Mammary microvascular endothelial cell (primary cell): ENCODE measurements around the gene NREP. TPM values are rescaled to one million over a fixed set of nuclear protein-coding genes. Genes with fewer than 3 reads are reported as not detected.

ENCODE experiments used
- total RNA-seq: library from RNA; depleted of rRNA; stranded (reverse); fragments of >200 nt; gene quantifications from 2 replicates; pipeline ENCODE4 v1.2.3, GENCODE V29; 2015

Gene NREP
- 8.5 and 11.9 TPM in 2 replicates for total RNA-seq

GRCh38 chr5:111756581-111757354 lies at the start of gene NREP:
NREP (minus strand) TSS chr5:111757194; CDS start chr5:111755772, 1,422 bp downstream.

Other genes starting within 250 kb of the NREP start
- 58.1 and 65.6 TPM in 2 replicates for gene STARD4, start 244.7 kb downstream of the NREP start, total RNA-seq